ENCODE results near the gene MEIS1.

MEIS1 gene

GRCh38 chr2:66508484-66509071 lies 73.7 kb downstream of the MEIS1 start:
- DNase-seq (ENCODE audit: low read depth), result no peak

GRCh38 chr2:66509326-66509811 lies 74.4 kb downstream of the MEIS1 start:
- no peak for DNase-seq (ENCODE audit: low read depth)

- DNase-seq (ENCODE audit: low read depth), result no peak
Measured at GRCh38 chr2:66512626-66513025, 77.7 kb downstream of the MEIS1 start.

- DNase-seq (ENCODE audit: low read depth), result no peak
Measured at GRCh38 chr2:66515743-66516142, 80.8 kb downstream of the MEIS1 start.

GRCh38 chr2:66516499-66516898 lies 81.6 kb downstream of the MEIS1 start:
- DNase-seq (ENCODE audit: low read depth), result no peak

GRCh38 chr2:66517772-66518171 lies 82.8 kb downstream of the MEIS1 start:
- DNase-seq (ENCODE audit: low read depth), result no peak

GRCh38 chr2:66519264-66519843 lies 84.4 kb downstream of the MEIS1 start:
- DNase-seq (ENCODE audit: low read depth), result no peak

GRCh38 chr2:66521291-66521922 lies 86.5 kb downstream of the MEIS1 start:
- no peak for DNase-seq (ENCODE audit: low read depth)

- DNase-seq (ENCODE audit: low read depth), result no peak
Measured at GRCh38 chr2:66522611-66523376, 87.9 kb downstream of the MEIS1 start.

- DNase-seq (ENCODE audit: low read depth), result no peak
Measured at GRCh38 chr2:66523377-66523969, 88.5 kb downstream of the MEIS1 start.

GRCh38 chr2:66523990-66524389 lies 89.1 kb downstream of the MEIS1 start:
- DNase-seq (ENCODE audit: low read depth), result no peak

GRCh38 chr2:66525606-66526005 lies 90.7 kb downstream of the MEIS1 start:
- no peak for DNase-seq (ENCODE audit: low read depth)

- no peak for DNase-seq (ENCODE audit: low read depth)
Measured at GRCh38 chr2:66526180-66526579, 91.3 kb downstream of the MEIS1 start.

- DNase-seq (ENCODE audit: low read depth), result no peak
Measured at GRCh38 chr2:66528974-66529724, 94.2 kb downstream of the MEIS1 start.

GRCh38 chr2:66530651-66531050 lies 95.7 kb downstream of the MEIS1 start:
- no peak for DNase-seq (ENCODE audit: low read depth)

GRCh38 chr2:66531155-66531554 lies 96.2 kb downstream of the MEIS1 start:
- DNase-seq (ENCODE audit: low read depth), result no peak

GRCh38 chr2:66531567-66531966 lies 96.6 kb downstream of the MEIS1 start:
- DNase-seq (ENCODE audit: low read depth), result no peak

- no peak for DNase-seq (ENCODE audit: low read depth)
Measured at GRCh38 chr2:66532972-66533868, 98.3 kb downstream of the MEIS1 start.

- no peak for DNase-seq (ENCODE audit: low read depth)
Measured at GRCh38 chr2:66534461-66534860, 99.5 kb downstream of the MEIS1 start.

GRCh38 chr2:66535574-66536289 lies 100.8 kb downstream of the MEIS1 start:
- DNase-seq (ENCODE audit: low read depth), result no peak
